ENCODE data around the gene KLF9.

Gene KLF9

DNA sequence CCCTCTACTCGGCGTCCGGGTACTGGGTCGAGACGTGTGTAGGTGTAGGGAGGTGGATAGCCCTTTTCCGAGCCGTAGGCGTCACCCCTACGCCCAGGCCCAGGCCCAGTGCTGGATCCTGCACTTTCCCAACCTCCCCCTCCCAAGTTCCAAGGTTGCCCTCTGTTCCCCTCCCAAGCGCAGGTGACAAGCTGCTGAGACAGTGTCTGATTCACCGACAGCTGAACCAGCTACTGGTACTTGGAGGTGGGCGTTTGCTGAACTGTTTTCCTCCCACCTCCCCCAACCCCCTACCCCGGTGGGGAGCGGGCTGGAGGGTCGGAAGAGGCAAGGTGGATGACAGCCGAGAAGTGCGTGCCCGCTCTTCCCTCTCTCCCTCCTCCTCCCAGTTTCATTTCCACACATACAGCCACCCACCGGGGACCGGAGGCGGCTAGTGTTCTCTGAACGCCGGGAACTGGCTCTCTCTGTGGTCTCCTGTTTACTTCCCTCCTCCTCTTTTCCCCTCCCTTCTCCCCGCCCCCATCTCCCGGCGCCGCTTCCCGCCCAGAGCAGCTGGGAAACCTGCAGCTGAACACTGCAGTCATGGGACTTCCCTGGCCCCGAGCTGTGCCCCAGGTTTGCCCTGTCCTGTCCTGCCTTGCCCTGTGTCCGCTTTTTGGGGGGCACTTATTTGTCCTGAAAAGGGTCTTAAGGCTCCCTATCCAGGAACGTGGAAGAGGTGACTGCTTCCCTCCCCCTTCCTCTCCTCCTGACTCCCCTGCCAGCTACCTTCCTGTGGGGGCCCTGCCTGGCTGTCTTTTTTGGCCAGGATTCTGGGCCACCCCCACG lies 6.2 kb upstream of the KLF9 start:
- Histone ChIP-seq H3K79me1 (ENCODE audit: low read length) (no peaks in the 10 kb centered on the region), H2AK5ac (ENCODE audit: low read length) (no peak overlapping the region), H3K23ac (ENCODE audit: low read length) (no peak overlapping the region), H4K8ac (ENCODE audit: low read depth, low read length) (no peak overlapping the region), H2BK15ac (replicated peaks; ENCODE audit: low read depth) (no peak overlapping the region), H3K36me3 (ENCODE audit: control insufficient read depth, insufficient read depth, low read length) (no peaks in the 10 kb centered on the region), H3K18ac (ENCODE audit: low read length) (no peak overlapping the region), H3K27me3 (ENCODE audit: insufficient read depth, low read length, poor library complexity) (no peaks in the 10 kb centered on the region), H3K9ac (ENCODE audit: low read length) (peak overlapping the region; percentile 77), H3K4ac (ENCODE audit: low read depth, low read length) (peak overlapping the region; percentile 49), H3K4me2 (ENCODE audit: low read length) (peak overlapping the region; percentile 98), H2BK120ac (ENCODE audit: low read depth, low read length) (no peak overlapping the region), H3K79me2 (ENCODE audit: control insufficient read depth, insufficient read depth, low read length) (no peaks in the 10 kb centered on the region), H4K5ac (ENCODE audit: low read length) (no peak overlapping the region), H3K56ac (ENCODE audit: low read length) (peak overlapping the region; percentile 93), H3K4me3 (ENCODE audit: low read length) (peak overlapping the region; percentile 65), H2BK5ac (ENCODE audit: low read length) (no peak overlapping the region), H3K27ac (ENCODE audit: low read depth, low read length) (peak overlapping the region; percentile 85), H3K4me1 (ENCODE audit: control insufficient read depth, low read depth, low read length) (peaks cover 5% of the 10 kb centered on the region)
- WGBS (ENCODE audit: extremely low coverage, insufficient coverage, low lambda C conversion rate): no CpG with 5 or more reads among the region's 32 CpGs
- peak; percentile 90 for DNase-seq

- peaks cover 5% of the 10 kb centered on the region for H3K4me1 ChIP-seq (ENCODE audit: control insufficient read depth, low read depth, low read length)
- H2BK15ac ChIP-seq (replicated peaks; ENCODE audit: low read depth): no peak overlapping the region
- H3K56ac ChIP-seq (ENCODE audit: low read length): peak overlapping the region; percentile 93
- peak overlapping the region; percentile 98 for H3K4me2 ChIP-seq (ENCODE audit: low read length)
- no peak overlapping the region for H2BK5ac ChIP-seq (ENCODE audit: low read length)
- H3K4me3 ChIP-seq (ENCODE audit: low read length): peak overlapping the region; percentile 65
- peak overlapping the region; percentile 80 for H3K23ac ChIP-seq (ENCODE audit: low read length)
- no peak overlapping the region for H2BK120ac ChIP-seq (ENCODE audit: low read depth, low read length)
- no peak overlapping the region for H4K5ac ChIP-seq (ENCODE audit: low read length)
- H3K27ac ChIP-seq (ENCODE audit: low read depth, low read length): peak overlapping the region; percentile 85
- H3K18ac ChIP-seq (ENCODE audit: low read length): peak overlapping the region; percentile 16
- no peaks in the 10 kb centered on the region for H3K79me1 ChIP-seq (ENCODE audit: low read length)
- H2AK5ac ChIP-seq (ENCODE audit: low read length): no peak overlapping the region
- peak overlapping the region; percentile 77 for H3K9ac ChIP-seq (ENCODE audit: low read length)
- peaks cover 4% of the 10 kb centered on the region for H3K27me3 ChIP-seq (ENCODE audit: insufficient read depth, low read length, poor library complexity)
- H3K36me3 ChIP-seq (ENCODE audit: control insufficient read depth, insufficient read depth, low read length): no peaks in the 10 kb centered on the region
- no peaks in the 10 kb centered on the region for H3K79me2 ChIP-seq (ENCODE audit: control insufficient read depth, insufficient read depth, low read length)
- DNase-seq: peak; percentile 87
- no peak overlapping the region for H3K4ac ChIP-seq (ENCODE audit: low read depth, low read length)
- H4K8ac ChIP-seq (ENCODE audit: low read depth, low read length): no peak overlapping the region
- no CpG with 5 or more reads among the region's 60 CpGs for WGBS (ENCODE audit: extremely low coverage, insufficient coverage, low lambda C conversion rate)
These were observed 5.3 kb upstream of the KLF9 start for GRCh38 chr9:70419556-70420440.

GRCh38 chr9:70418822-70419555 lies 4.5 kb upstream of the KLF9 start:
- H2BK120ac ChIP-seq (ENCODE audit: low read depth, low read length): no peak overlapping the region
- no peak overlapping the region for H4K8ac ChIP-seq (ENCODE audit: low read depth, low read length)
- H3K4ac ChIP-seq (ENCODE audit: low read depth, low read length): no peak overlapping the region
- H3K36me3 ChIP-seq (ENCODE audit: control insufficient read depth, insufficient read depth, low read length): no peaks in the 10 kb centered on the region
- H3K18ac ChIP-seq (ENCODE audit: low read length): peak overlapping the region; percentile 16
- H2BK15ac ChIP-seq (replicated peaks; ENCODE audit: low read depth): no peak overlapping the region
- H3K56ac ChIP-seq (ENCODE audit: low read length): peak overlapping the region; percentile 93
- peak overlapping the region; percentile 54 for H3K4me3 ChIP-seq (ENCODE audit: low read length)
- H2AK5ac ChIP-seq (ENCODE audit: low read length): no peak overlapping the region
- peaks cover 4% of the 10 kb centered on the region for H3K27me3 ChIP-seq (ENCODE audit: insufficient read depth, low read length, poor library complexity)
- no peak overlapping the region for H2BK5ac ChIP-seq (ENCODE audit: low read length)
- peak; percentile 94 for DNase-seq
- peak overlapping the region; percentile 98 for H3K4me2 ChIP-seq (ENCODE audit: low read length)
- WGBS (ENCODE audit: extremely low coverage, insufficient coverage, low lambda C conversion rate): no CpG with 5 or more reads among the region's 65 CpGs
- H3K23ac ChIP-seq (ENCODE audit: low read length): peak overlapping the region; percentile 29
- H3K79me2 ChIP-seq (ENCODE audit: control insufficient read depth, insufficient read depth, low read length): no peaks in the 10 kb centered on the region
- peaks cover 5% of the 10 kb centered on the region for H3K4me1 ChIP-seq (ENCODE audit: control insufficient read depth, low read depth, low read length)
- H3K9ac ChIP-seq (ENCODE audit: low read length): peak overlapping the region; percentile 77
- no peak overlapping the region for H4K5ac ChIP-seq (ENCODE audit: low read length)
- peak overlapping the region; percentile 85 for H3K27ac ChIP-seq (ENCODE audit: low read depth, low read length)
- no peaks in the 10 kb centered on the region for H3K79me1 ChIP-seq (ENCODE audit: low read length)

DNA sequence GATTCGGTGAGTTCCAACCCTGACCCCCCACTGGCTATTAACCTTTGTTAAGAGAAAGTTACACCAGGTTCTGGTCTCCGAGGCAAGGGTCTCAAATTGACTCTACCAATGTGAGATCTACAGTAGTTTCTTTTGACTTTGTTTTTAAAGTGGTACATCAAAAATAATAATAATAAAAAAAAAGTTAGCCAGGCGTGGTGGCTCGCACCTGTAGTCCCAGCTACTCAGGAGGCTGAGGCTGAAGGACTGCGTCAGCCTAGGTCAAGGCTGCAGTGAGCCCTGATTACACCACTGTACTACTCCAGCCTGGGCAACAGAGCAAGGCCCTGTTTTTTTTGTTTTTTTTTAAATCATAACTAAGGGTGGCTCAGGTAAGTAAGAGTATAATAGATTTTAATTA lies 1.0 kb upstream of the KLF9 start:
- H2AK5ac ChIP-seq (ENCODE audit: low read length): no peak overlapping the region
- WGBS (ENCODE audit: extremely low coverage, insufficient coverage, low lambda C conversion rate): no CpG with 5 or more reads among the region's 5 CpGs
- peaks cover 9% of the 10 kb centered on the region for H3K27me3 ChIP-seq (ENCODE audit: insufficient read depth, low read length, poor library complexity)

DNA sequence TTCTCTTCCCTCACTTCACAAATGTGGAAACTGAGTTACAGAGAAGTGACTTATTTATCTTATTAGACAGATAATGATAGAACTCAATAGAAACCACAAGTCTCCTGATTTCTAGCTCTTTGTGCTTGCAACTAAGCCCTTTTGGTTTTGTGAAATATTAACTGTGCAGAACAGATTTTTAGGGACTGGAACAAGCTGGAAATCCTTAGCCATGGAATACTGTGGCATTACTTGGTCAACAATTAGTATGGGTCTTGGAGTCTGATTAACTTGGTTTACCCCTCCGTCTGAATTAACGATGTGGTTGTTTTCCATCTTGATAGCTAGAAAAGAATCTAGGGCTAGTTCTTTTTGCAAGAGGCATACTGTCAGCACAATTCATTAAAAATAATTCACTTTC lies 584 bp upstream of the KLF9 start:
- no peak overlapping the region for H2AK5ac ChIP-seq (ENCODE audit: low read length)
- no peaks in the 10 kb centered on the region for H3K79me2 ChIP-seq (ENCODE audit: control insufficient read depth, insufficient read depth, low read length)
- H3K36me3 ChIP-seq (ENCODE audit: control insufficient read depth, insufficient read depth, low read length): no peaks in the 10 kb centered on the region
- H3K4me1 ChIP-seq (ENCODE audit: control insufficient read depth, low read depth, low read length): no peaks in the 10 kb centered on the region
- no peak overlapping the region for H4K5ac ChIP-seq (ENCODE audit: low read length)
- no peaks in the 10 kb centered on the region for H3K79me1 ChIP-seq (ENCODE audit: low read length)
- H4K8ac ChIP-seq (ENCODE audit: low read depth, low read length): no peak overlapping the region
- H3K4me3 ChIP-seq (ENCODE audit: low read length): no peak overlapping the region
- no peak overlapping the region for H3K4ac ChIP-seq (ENCODE audit: low read depth, low read length)
- no peak overlapping the region for H3K27ac ChIP-seq (ENCODE audit: low read depth, low read length)
- no peak overlapping the region for H3K9ac ChIP-seq (ENCODE audit: low read length)
- no peak overlapping the region for H3K56ac ChIP-seq (ENCODE audit: low read length)
- no peak overlapping the region for H2BK120ac ChIP-seq (ENCODE audit: low read depth, low read length)
- no peak overlapping the region for H3K23ac ChIP-seq (ENCODE audit: low read length)
- H3K27me3 ChIP-seq (ENCODE audit: insufficient read depth, low read length, poor library complexity): peaks cover 9% of the 10 kb centered on the region
- H3K18ac ChIP-seq (ENCODE audit: low read length): no peak overlapping the region
- DNase-seq: no peak
- no peak overlapping the region for H3K4me2 ChIP-seq (ENCODE audit: low read length)
- no CpG with 5 or more reads among the region's 2 CpGs for WGBS (ENCODE audit: extremely low coverage, insufficient coverage, low lambda C conversion rate)
- H2BK15ac ChIP-seq (replicated peaks; ENCODE audit: low read depth): no peak overlapping the region
- H2BK5ac ChIP-seq (ENCODE audit: low read length): no peak overlapping the region

More for the DNA sequence above, 1.0 kb upstream of the KLF9 start:
- H3K56ac ChIP-seq (ENCODE audit: low read length): no peak overlapping the region
- no peak overlapping the region for H2BK15ac ChIP-seq (replicated peaks; ENCODE audit: low read depth)
- no peak for DNase-seq
- H3K23ac ChIP-seq (ENCODE audit: low read length): no peak overlapping the region
- no peak overlapping the region for H4K5ac ChIP-seq (ENCODE audit: low read length)
- no peaks in the 10 kb centered on the region for H3K79me2 ChIP-seq (ENCODE audit: control insufficient read depth, insufficient read depth, low read length)
- H3K18ac ChIP-seq (ENCODE audit: low read length): no peak overlapping the region
- no peak overlapping the region for H2BK120ac ChIP-seq (ENCODE audit: low read depth, low read length)
- H3K36me3 ChIP-seq (ENCODE audit: control insufficient read depth, insufficient read depth, low read length): no peaks in the 10 kb centered on the region
- no peaks in the 10 kb centered on the region for H3K79me1 ChIP-seq (ENCODE audit: low read length)
- H4K8ac ChIP-seq (ENCODE audit: low read depth, low read length): no peak overlapping the region
- no peak overlapping the region for H3K9ac ChIP-seq (ENCODE audit: low read length)
- H3K4me3 ChIP-seq (ENCODE audit: low read length): no peak overlapping the region
- H3K4ac ChIP-seq (ENCODE audit: low read depth, low read length): no peak overlapping the region
- H3K27ac ChIP-seq (ENCODE audit: low read depth, low read length): no peak overlapping the region
- no peaks in the 10 kb centered on the region for H3K4me1 ChIP-seq (ENCODE audit: control insufficient read depth, low read depth, low read length)
- no peak overlapping the region for H2BK5ac ChIP-seq (ENCODE audit: low read length)
- H3K4me2 ChIP-seq (ENCODE audit: low read length): no peak overlapping the region
